ENCODE results near the gene SPCS2. TPM values are rescaled to one million over a fixed set of nuclear protein-coding genes. Genes with fewer than 3 reads are reported as not detected.
A peak's percentile ranks its signal among the peaks of the same experiment; 100 is the strongest.

Gene SPCS2
- total RNA-seq, 4 donors from 2014 or later, result 14.0 to 28.5 (median 18.3) TPM

- DNase-seq, result peak in 2 of 3 donors; percentile 50 to 67
- H3K4me3 ChIP-seq, result peak overlapping the region; percentile 68 to 98 (median 77)
- TF ChIP-seq CTCF (IDR thresholded peaks at IDR 0.05) (no peak), POLR2A (IDR thresholded peaks at IDR 0.05) (no peak)
- no peaks in the 10 kb centered on the region for H3K9me3 ChIP-seq
- H3K27ac ChIP-seq, result peak overlapping the region in 1 of 4 donors; percentile 87
- H3K4me1 ChIP-seq, result peaks cover 0 to 40% (median 18%) of the 10 kb centered on the region in 4 donors
- no peaks in the 10 kb centered on the region for H3K27me3 ChIP-seq
- no peaks in the 10 kb centered on the region for H3K36me3 ChIP-seq
Observed at GRCh38 chr11:74950374-74950969, 1.4 kb downstream of the SPCS2 start.

- H3K4me1 ChIP-seq, result peaks cover 0 to 40% (median 18%) of the 10 kb centered on the region in 4 donors
- peak overlapping the region in 1 of 4 donors; percentile 87 for H3K27ac ChIP-seq
- H3K36me3 ChIP-seq, result no peaks in the 10 kb centered on the region
- no peaks in the 10 kb centered on the region for H3K27me3 ChIP-seq
- H3K4me3 ChIP-seq, result peak overlapping the region in 1 of 4 donors; percentile 26
- DNase-seq, result peak in 1 of 3 donors; percentile 19
- no peak for TF ChIP-seq POLR2A (IDR thresholded peaks at IDR 0.05)
- no peak for TF ChIP-seq CTCF (IDR thresholded peaks at IDR 0.05)
- no peaks in the 10 kb centered on the region for H3K9me3 ChIP-seq
Observed at GRCh38 chr11:74951226-74951625, 2.2 kb downstream of the SPCS2 start.

- H3K27ac ChIP-seq, result peak overlapping the region in 1 of 4 donors; percentile 40
- DNase-seq, result no peak
Observed at GRCh38 chr11:74952752-74953151, 3.7 kb downstream of the SPCS2 start.

GRCh38 chr11:74953451-74953850 is 4.4 kb downstream of the SPCS2 start:
- Histone ChIP-seq H3K36me3 (no peaks in the 10 kb centered on the region), H3K4me1 (peaks cover 0 to 33% (median 18%) of the 10 kb centered on the region in 4 donors), H3K27me3 (no peaks in the 10 kb centered on the region), H3K4me3 (no peak overlapping the region), H3K27ac (peak overlapping the region in 2 of 4 donors; percentile 9 to 40), H3K9me3 (no peaks in the 10 kb centered on the region)
- DNase-seq, result no peak
- TF ChIP-seq CTCF (IDR thresholded peaks at IDR 0.05) (no peak), POLR2A (IDR thresholded peaks at IDR 0.05) (no peak)

More at GRCh38 chr11:74952752-74953151, 3.7 kb downstream of the SPCS2 start:
- Histone ChIP-seq H3K4me1 (peaks cover 0 to 39% (median 18%) of the 10 kb centered on the region in 4 donors), H3K9me3 (no peaks in the 10 kb centered on the region), H3K4me3 (no peak overlapping the region), H3K36me3 (no peaks in the 10 kb centered on the region), H3K27me3 (no peaks in the 10 kb centered on the region)
- TF ChIP-seq CTCF (IDR thresholded peaks at IDR 0.05) (no peak), POLR2A (IDR thresholded peaks at IDR 0.05) (no peak)

- TF ChIP-seq CTCF (IDR thresholded peaks at IDR 0.05) (no peak), POLR2A (IDR thresholded peaks at IDR 0.05) (no peak)
- Histone ChIP-seq H3K4me1 (peaks cover 0 to 33% (median 18%) of the 10 kb centered on the region in 4 donors), H3K27me3 (no peaks in the 10 kb centered on the region), H3K27ac (peak overlapping the region in 1 of 4 donors; percentile 9), H3K4me3 (no peak overlapping the region), H3K36me3 (peaks cover 0 to 5% (median 0%) of the 10 kb centered on the region in 3 donors), H3K9me3 (no peaks in the 10 kb centered on the region)
- DNase-seq, result no peak
Observed at GRCh38 chr11:74954199-74954598, 5.1 kb downstream of the SPCS2 start.

All from Peyer's patch (tissue), 4 donors.